Measurements from ENCODE around the gene DBF4B. TPM values are rescaled to one million over a fixed set of nuclear protein-coding genes. Genes with fewer than 3 reads are reported as not detected.
"Not testable (repeated sequence)": the region's sequence is repeated elsewhere in the genome, so short reads cannot be mapped to it uniquely, and the experiment has no call there.

DBF4B gene
- total and polyA plus RNA-seq, 2 donors from 2014 or later: 1.8 to 3.5 TPM

DNA sequence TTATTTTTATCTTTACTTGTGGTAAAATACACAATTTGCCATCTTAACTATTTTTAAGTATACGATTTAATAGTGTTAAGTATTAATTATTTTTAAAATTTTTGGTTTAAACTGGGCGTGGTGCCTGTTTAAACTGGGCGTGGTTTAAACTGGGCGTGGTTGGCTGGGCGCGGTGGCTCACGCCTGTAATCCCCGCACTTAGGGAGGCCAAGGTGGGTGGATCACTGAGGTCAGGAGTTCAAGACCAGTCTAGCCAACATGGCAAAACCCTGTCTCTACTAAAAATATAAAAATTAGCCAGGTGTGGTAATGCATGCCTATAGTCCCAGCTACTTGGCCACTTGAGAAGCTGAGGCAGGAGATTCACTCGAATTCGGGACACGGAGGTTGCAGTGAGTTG lies 14.9 kb upstream of the DBF4B start:
- Histone ChIP-seq H3K4me1 (ENCODE audit: control insufficient read depth in 2 of 3, insufficient read depth in 2 of 3, low read depth in 1 of 3, low read length in 3 of 3) (peaks cover 0 to 7% (median 0%) of the 10 kb centered on the region in 3 donors), H3K4me3 (ENCODE audit: low read length in 3 of 3) (no peak overlapping the region), H3K9me3 (ENCODE audit: control insufficient read depth in 2 of 3, insufficient read depth in 1 of 3, low read length in 3 of 3) (no peaks in the 10 kb centered on the region), H3K27me3 (ENCODE audit: control insufficient read depth, insufficient read depth, low read length) (no peaks in the 10 kb centered on the region), H3K9ac (ENCODE audit: low read length in 3 of 3) (no peak overlapping the region), H3K36me3 (ENCODE audit: control insufficient read depth in 2 of 3, insufficient read depth in 3 of 3, low read length in 3 of 3) (no peaks in the 10 kb centered on the region), H3K27ac (ENCODE audit: low read depth in 2 of 2, low read length in 2 of 2) (no peak overlapping the region)
- FAIRE-seq (no peak), DNase-seq (no peak)
- TF ChIP-seq, protein P1, sequence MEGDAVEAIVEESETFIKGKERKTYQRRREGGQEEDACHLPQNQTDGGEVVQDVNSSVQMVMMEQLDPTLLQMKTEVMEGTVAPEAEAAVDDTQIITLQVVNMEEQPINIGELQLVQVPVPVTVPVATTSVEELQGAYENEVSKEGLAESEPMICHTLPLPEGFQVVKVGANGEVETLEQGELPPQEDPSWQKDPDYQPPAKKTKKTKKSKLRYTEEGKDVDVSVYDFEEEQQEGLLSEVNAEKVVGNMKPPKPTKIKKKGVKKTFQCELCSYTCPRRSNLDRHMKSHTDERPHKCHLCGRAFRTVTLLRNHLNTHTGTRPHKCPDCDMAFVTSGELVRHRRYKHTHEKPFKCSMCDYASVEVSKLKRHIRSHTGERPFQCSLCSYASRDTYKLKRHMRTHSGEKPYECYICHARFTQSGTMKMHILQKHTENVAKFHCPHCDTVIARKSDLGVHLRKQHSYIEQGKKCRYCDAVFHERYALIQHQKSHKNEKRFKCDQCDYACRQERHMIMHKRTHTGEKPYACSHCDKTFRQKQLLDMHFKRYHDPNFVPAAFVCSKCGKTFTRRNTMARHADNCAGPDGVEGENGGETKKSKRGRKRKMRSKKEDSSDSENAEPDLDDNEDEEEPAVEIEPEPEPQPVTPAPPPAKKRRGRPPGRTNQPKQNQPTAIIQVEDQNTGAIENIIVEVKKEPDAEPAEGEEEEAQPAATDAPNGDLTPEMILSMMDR (IDR thresholded peaks at IDR 0.05; ENCODE audit: borderline replicate concordance, extremely low read depth, insufficient read depth): no peak
- intact Hi-C loops (cut with DNase I): no loop called here

- DNase-seq; H3K27ac ChIP-seq (ENCODE audit: low read depth in 2 of 2, low read length in 2 of 2); H3K4me1 ChIP-seq (ENCODE audit: control insufficient read depth in 2 of 3, insufficient read depth in 2 of 3, low read depth in 1 of 3, low read length in 3 of 3); H3K9me3 ChIP-seq (ENCODE audit: control insufficient read depth in 2 of 3, insufficient read depth in 1 of 3, low read length in 3 of 3); H3K4me3 ChIP-seq (ENCODE audit: low read length in 3 of 3); H3K36me3 ChIP-seq (ENCODE audit: control insufficient read depth in 2 of 3, insufficient read depth in 3 of 3, low read length in 3 of 3); H3K27me3 ChIP-seq (ENCODE audit: control insufficient read depth, insufficient read depth, low read length); intact Hi-C loops (cut with DNase I); FAIRE-seq; H3K9ac ChIP-seq (ENCODE audit: low read length in 3 of 3): not testable (repeated sequence)
These were observed 8.2 kb upstream of the DBF4B start for GRCh38 chr17:44700288-44700687.

GRCh38 chr17:44707755-44708400 lies 587 bp upstream of the DBF4B start:
- DNase-seq: no peak
- H3K27ac ChIP-seq (ENCODE audit: low read depth in 2 of 2, low read length in 2 of 2): peak overlapping the region in 1 of 2 donors; percentile 11
- H3K9me3 ChIP-seq (ENCODE audit: control insufficient read depth in 2 of 3, insufficient read depth in 1 of 3, low read length in 3 of 3): no peaks in the 10 kb centered on the region
- FAIRE-seq: no peak
- peak overlapping the region in 2 of 3 donors; percentile 76 to 91 for H3K9ac ChIP-seq (ENCODE audit: low read length in 3 of 3)
- intact Hi-C loops (cut with DNase I): no loop called here
- H3K27me3 ChIP-seq (ENCODE audit: control insufficient read depth, insufficient read depth, low read length): no peaks in the 10 kb centered on the region
- no peaks in the 10 kb centered on the region for H3K36me3 ChIP-seq (ENCODE audit: control insufficient read depth in 2 of 3, insufficient read depth in 3 of 3, low read length in 3 of 3)
- H3K4me1 ChIP-seq (ENCODE audit: control insufficient read depth in 2 of 3, insufficient read depth in 2 of 3, low read depth in 1 of 3, low read length in 3 of 3): peaks cover 0 to 8% (median 4%) of the 10 kb centered on the region in 3 donors
- H3K4me3 ChIP-seq (ENCODE audit: low read length in 3 of 3): peak overlapping the region; percentile 81 to 99 (median 95)
- TF ChIP-seq, protein P1 (IDR thresholded peaks at IDR 0.05; ENCODE audit: borderline replicate concordance, extremely low read depth, insufficient read depth): no peak

DNA sequence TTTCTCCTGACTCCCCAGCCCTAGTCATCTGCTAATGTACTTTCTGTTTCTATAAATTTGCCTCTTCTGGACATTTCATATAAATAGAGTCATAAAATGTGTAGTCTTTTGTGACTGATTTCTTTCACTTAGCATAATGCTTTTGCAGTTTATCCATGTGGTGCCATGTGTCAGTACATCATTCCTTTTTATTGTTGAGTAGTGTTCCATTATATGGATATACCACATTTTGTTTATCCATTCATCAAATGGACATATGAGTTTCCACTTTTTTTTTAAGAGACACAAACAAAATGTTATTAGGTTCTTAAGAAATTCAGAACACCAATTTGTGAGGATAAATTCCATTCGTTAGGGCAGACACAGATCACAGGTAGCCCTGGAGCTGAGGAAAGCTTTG lies 11.0 kb downstream of the DBF4B start:
- no peak for DNase-seq
- Histone ChIP-seq H3K9me3 (ENCODE audit: control insufficient read depth in 2 of 3, insufficient read depth in 1 of 3, low read length in 3 of 3) (no peaks in the 10 kb centered on the region), H3K27me3 (ENCODE audit: control insufficient read depth, insufficient read depth, low read length) (no peaks in the 10 kb centered on the region), H3K27ac (ENCODE audit: low read depth in 2 of 2, low read length in 2 of 2) (no peak overlapping the region), H3K9ac (ENCODE audit: low read length in 3 of 3) (no peak overlapping the region), H3K4me1 (ENCODE audit: control insufficient read depth in 2 of 3, insufficient read depth in 2 of 3, low read depth in 1 of 3, low read length in 3 of 3) (no peaks in the 10 kb centered on the region), H3K4me3 (ENCODE audit: low read length in 3 of 3) (no peak overlapping the region), H3K36me3 (ENCODE audit: control insufficient read depth in 2 of 3, insufficient read depth in 3 of 3, low read length in 3 of 3) (no peaks in the 10 kb centered on the region)
- TF ChIP-seq, protein P1 (IDR thresholded peaks at IDR 0.05; ENCODE audit: borderline replicate concordance, extremely low read depth, insufficient read depth): no peak
- no peak for FAIRE-seq
- intact Hi-C loops (cut with DNase I): no loop called here
